ENCODE measurements around the gene CCL3.
"Not testable (repeated sequence)": the region's sequence is repeated elsewhere in the genome, so short reads cannot be mapped to it uniquely, and the experiment has no call there.

- not testable (repeated sequence) for TF ChIP-seq EZH2phosphoT487 (IDR thresholded peaks at IDR 0.05; ENCODE audit: insufficient read depth, low read depth); EZH2 (IDR thresholded peaks at IDR 0.05; ENCODE audit: insufficient read depth, poor library complexity, severe bottlenecking)
These were observed 31.2 kb upstream of the CCL3 start for GRCh38 chr17:36121099-36121498.
